ENCODE data around the gene DLG2.

DLG2 gene

DNA sequence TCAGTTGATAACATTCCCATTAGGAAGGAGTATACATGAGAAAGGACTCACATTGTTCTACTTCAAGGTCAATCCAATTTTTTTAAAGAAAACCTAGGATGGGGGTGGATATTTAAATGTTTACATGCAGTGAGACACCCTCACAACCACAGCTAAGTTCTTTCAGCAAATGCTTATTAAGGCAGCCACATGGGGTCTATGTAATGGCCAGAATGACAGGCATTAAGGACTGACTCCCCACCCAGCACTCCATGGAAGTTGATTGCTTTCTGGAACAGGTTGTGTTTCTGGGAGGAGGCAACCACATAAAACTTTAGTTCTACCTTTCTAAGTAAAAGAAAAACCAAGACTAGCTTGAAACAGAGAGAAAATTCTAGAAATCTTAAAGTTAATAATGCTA, 1678.9 kb downstream of the DLG2 start:
- no peak overlapping the region for H3K27ac ChIP-seq (ENCODE audit: low read depth, low read length)
- no peak overlapping the region for H3K4me3 ChIP-seq (ENCODE audit: low read depth in 1 of 2, low read length in 2 of 2)
- no peaks in the 10 kb centered on the region for H3K9me3 ChIP-seq (ENCODE audit: low read length)
- no peaks in the 10 kb centered on the region for H3K27me3 ChIP-seq (ENCODE audit: control insufficient read depth in 1 of 2, insufficient read depth in 2 of 2, low read length in 2 of 2)
- H3K9ac ChIP-seq (ENCODE audit: low read length), result no peak overlapping the region
- no peaks in the 10 kb centered on the region for H3K36me3 ChIP-seq (ENCODE audit: insufficient read depth, low read length)
- no peaks in the 10 kb centered on the region for H3K4me1 ChIP-seq (ENCODE audit: insufficient read depth, low read length)

DNA sequence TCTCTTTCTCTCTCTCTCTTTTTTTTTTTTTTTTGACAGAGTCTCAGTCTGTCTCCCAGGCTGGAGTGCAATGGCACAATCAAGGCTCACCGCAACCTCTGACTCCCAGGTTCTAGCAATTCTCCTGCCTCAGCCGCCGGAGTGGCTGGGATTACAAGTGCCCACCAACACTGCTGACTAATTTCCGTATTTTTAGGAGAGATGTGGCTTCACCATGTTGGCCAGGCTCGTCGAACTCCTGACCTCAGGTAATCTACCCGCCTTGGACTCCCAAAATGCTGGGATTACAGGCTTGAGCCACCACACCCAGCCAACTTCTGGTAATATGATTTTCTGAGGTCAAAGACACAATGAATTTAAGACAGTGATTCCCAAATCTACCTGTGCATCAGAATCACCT, 1681.2 kb downstream of the DLG2 start:
- Histone ChIP-seq H3K27ac (ENCODE audit: low read depth, low read length) (no peak overlapping the region), H3K9me3 (ENCODE audit: low read length) (no peaks in the 10 kb centered on the region), H3K4me1 (ENCODE audit: insufficient read depth, low read length) (no peaks in the 10 kb centered on the region), H3K36me3 (ENCODE audit: insufficient read depth, low read length) (no peaks in the 10 kb centered on the region), H3K9ac (ENCODE audit: low read length) (no peak overlapping the region), H3K4me3 (ENCODE audit: low read depth in 1 of 2, low read length in 2 of 2) (no peak overlapping the region), H3K27me3 (ENCODE audit: control insufficient read depth in 1 of 2, insufficient read depth in 2 of 2, low read length in 2 of 2) (no peaks in the 10 kb centered on the region)

DNA sequence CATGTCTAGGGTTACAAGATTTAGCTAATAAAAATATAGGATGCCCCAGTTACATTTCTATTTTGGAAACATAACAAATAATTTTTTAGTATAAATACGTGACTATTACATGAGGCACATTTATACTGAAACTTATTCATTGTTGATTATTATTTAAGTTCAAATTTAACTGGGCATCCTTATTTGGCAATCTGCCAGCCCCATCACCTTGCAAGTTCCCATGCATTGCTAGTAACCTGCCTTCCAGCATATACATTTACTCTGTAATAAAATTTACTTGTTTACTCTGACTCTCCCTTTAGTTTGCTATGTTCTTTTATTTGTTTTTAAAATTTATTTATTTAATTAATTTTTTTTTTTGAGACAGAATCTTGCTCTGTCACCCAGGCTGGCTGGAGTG, 1686.1 kb downstream of the DLG2 start:
- Histone ChIP-seq H3K4me3 (ENCODE audit: low read depth in 1 of 2, low read length in 2 of 2) (no peak overlapping the region), H3K9me3 (ENCODE audit: low read length) (no peaks in the 10 kb centered on the region), H3K27me3 (ENCODE audit: control insufficient read depth in 1 of 2, insufficient read depth in 2 of 2, low read length in 2 of 2) (no peaks in the 10 kb centered on the region), H3K4me1 (ENCODE audit: insufficient read depth, low read length) (no peaks in the 10 kb centered on the region), H3K27ac (ENCODE audit: low read depth, low read length) (no peak overlapping the region), H3K36me3 (ENCODE audit: insufficient read depth, low read length) (no peaks in the 10 kb centered on the region), H3K9ac (ENCODE audit: low read length) (no peak overlapping the region)

DNA sequence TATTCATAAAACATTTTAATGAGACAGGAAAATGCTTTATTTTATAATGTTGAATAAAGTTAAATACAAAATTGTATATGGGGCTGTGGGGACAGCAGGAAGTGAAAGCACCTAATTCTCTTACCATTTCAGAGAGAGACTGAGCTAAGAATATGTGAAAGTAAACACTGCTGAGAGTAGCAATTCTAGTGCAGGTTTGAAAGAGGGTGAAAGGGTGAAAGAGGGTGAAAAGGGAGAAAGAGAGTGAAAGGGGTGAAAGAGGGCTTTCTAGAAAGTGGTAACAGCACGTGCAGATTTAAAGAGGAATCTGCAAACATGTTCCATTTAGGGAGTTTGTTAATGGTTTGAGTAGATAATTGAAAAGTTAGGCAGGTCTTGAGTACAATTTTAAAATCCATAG, 1689.0 kb downstream of the DLG2 start:
- Histone ChIP-seq H3K9me3 (ENCODE audit: low read length) (no peaks in the 10 kb centered on the region), H3K9ac (ENCODE audit: low read length) (no peak overlapping the region), H3K4me3 (ENCODE audit: low read depth in 1 of 2, low read length in 2 of 2) (no peak overlapping the region), H3K27ac (ENCODE audit: low read depth, low read length) (no peak overlapping the region), H3K4me1 (ENCODE audit: insufficient read depth, low read length) (no peaks in the 10 kb centered on the region), H3K27me3 (ENCODE audit: control insufficient read depth in 1 of 2, insufficient read depth in 2 of 2, low read length in 2 of 2) (no peaks in the 10 kb centered on the region), H3K36me3 (ENCODE audit: insufficient read depth, low read length) (no peaks in the 10 kb centered on the region)

DNA sequence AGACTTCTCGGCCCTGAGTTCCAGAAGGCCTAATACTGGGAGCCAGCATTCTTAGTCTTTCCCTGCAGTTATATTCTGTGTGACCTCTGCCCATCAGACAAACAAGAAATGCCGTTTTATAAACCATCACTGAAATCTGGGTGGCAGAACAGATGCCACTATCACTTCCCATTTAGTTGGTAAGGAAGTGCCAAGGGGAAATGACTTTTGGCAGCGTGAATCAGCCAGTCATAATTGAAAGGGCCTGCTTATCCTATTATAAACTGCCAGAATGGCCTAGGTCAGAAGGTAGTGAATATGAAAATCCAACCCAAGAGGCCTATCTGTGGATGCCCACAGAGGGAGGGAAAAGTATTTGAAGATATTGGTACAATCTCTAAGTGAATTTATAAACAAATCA, 1694.1 kb downstream of the DLG2 start:
- no peak overlapping the region for H3K9ac ChIP-seq (ENCODE audit: low read length)
- H3K36me3 ChIP-seq (ENCODE audit: insufficient read depth, low read length), result no peaks in the 10 kb centered on the region
- no peaks in the 10 kb centered on the region for H3K4me1 ChIP-seq (ENCODE audit: insufficient read depth, low read length)
- H3K4me3 ChIP-seq (ENCODE audit: low read depth in 1 of 2, low read length in 2 of 2), result no peak overlapping the region
- no peaks in the 10 kb centered on the region for H3K9me3 ChIP-seq (ENCODE audit: low read length)
- H3K27me3 ChIP-seq (ENCODE audit: control insufficient read depth in 1 of 2, insufficient read depth in 2 of 2, low read length in 2 of 2), result no peaks in the 10 kb centered on the region
- no peak overlapping the region for H3K27ac ChIP-seq (ENCODE audit: low read depth, low read length)

DNA sequence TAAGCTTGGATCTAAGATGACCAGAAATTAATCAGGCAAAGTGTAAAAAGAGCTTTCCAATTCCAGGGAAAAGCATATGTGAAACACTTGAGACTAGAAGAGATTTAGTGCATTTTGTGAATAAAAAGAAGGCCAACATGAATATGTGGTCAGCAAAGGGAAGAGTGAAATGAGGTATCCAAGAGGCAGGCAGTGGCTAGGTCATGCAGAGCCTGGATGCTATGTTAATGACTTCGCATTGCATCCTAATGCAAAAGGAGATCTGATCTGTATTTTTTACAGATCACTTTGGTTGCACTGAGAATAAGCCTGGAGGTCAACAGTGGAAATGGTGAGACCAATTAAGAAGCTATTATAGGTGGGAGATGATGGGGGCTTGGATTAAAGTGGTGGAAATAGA, 1699.7 kb downstream of the DLG2 start:
- no peaks in the 10 kb centered on the region for H3K9me3 ChIP-seq (ENCODE audit: low read length)
- no peak overlapping the region for H3K9ac ChIP-seq (ENCODE audit: low read length)
- H3K4me3 ChIP-seq (ENCODE audit: low read depth in 1 of 2, low read length in 2 of 2), result no peak overlapping the region
- no peaks in the 10 kb centered on the region for H3K4me1 ChIP-seq (ENCODE audit: insufficient read depth, low read length)
- H3K27ac ChIP-seq (ENCODE audit: low read depth, low read length), result no peak overlapping the region
- H3K27me3 ChIP-seq (ENCODE audit: control insufficient read depth in 1 of 2, insufficient read depth in 2 of 2, low read length in 2 of 2), result no peaks in the 10 kb centered on the region
- H3K36me3 ChIP-seq (ENCODE audit: insufficient read depth, low read length), result no peaks in the 10 kb centered on the region

DNA sequence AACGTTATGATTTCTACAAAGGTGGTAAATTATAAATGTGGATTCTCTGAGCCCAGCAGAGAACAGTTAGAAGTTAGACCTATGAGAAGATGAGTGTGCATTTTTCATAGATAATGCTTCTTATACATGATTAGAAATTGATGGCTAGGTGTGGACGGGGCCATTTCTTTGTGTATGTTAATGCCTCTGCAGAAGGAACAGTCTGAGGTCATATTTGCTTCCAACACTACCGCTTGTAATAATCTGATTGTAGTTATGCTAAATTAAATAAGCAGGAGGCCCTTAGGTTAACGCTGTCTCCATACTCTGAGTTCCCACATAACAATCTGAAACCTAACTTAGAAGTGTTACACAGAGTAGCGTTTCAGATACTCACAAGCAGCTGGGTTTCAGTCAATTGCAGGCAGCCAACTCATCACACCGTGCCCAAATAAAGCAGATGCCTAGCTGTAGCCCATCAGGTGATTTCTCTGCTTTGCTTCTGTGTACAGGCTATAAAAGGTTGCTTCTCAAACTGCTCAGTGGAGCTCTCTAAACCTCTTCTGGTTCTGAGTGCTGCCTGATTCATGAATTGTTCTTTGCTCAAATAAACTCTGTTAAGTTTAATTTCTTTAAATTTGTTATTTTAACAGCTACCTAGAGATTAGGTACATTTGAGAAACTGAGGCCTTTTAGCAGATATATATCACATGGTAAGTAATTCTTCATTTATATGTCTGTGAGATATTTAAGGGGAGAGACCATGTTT, 1702.2 kb downstream of the DLG2 start:
- Histone ChIP-seq H3K4me3 (ENCODE audit: low read depth in 1 of 2, low read length in 2 of 2) (no peak overlapping the region), H3K27ac (ENCODE audit: low read depth, low read length) (no peak overlapping the region), H3K9me3 (ENCODE audit: low read length) (no peaks in the 10 kb centered on the region), H3K4me1 (ENCODE audit: insufficient read depth, low read length) (no peaks in the 10 kb centered on the region), H3K36me3 (ENCODE audit: insufficient read depth, low read length) (no peaks in the 10 kb centered on the region), H3K9ac (ENCODE audit: low read length) (no peak overlapping the region), H3K27me3 (ENCODE audit: control insufficient read depth in 1 of 2, insufficient read depth in 2 of 2, low read length in 2 of 2) (no peaks in the 10 kb centered on the region)

DNA sequence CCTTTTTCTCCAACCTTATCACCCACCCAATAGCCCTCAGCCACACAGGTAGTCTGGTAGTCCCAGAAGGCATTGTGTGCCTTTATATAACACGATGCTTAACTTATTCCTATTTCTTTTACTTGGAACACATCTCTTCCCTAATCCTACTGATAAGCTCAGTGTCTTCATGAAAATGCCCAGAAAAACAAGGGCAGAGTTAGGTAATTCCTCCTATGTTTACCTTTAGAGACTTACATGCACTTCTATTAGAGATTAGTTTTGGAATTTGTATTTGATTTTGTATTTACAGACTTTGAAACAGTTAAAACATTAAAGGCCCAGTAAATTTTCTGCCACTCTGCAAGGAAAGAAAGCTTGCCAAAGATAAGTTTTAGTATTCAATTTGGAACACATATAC, 1703.2 kb downstream of the DLG2 start:
- Histone ChIP-seq H3K27ac (ENCODE audit: low read depth, low read length) (no peak overlapping the region), H3K9me3 (ENCODE audit: low read length) (no peaks in the 10 kb centered on the region), H3K36me3 (ENCODE audit: insufficient read depth, low read length) (no peaks in the 10 kb centered on the region)

DNA sequence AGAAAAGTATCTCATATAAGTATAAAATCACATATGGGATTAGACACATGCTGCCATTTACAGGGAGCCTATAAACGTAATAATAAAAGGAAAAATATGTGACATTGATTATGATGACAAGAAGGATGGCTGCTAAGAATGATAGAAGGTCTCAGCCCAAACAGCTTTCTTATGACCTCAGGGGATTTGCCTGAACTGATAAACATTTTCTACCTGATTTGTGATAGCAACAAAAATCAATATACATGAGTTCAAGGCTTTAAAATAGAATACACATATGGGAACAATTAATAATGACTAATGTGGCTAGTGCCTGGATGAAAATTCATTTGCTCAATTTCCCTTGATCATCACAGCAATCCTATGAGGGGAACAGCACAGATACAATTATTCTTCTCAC, 1704.2 kb downstream of the DLG2 start:
- Histone ChIP-seq H3K36me3 (ENCODE audit: insufficient read depth, low read length) (no peaks in the 10 kb centered on the region), H3K27ac (ENCODE audit: low read depth, low read length) (no peak overlapping the region), H3K9me3 (ENCODE audit: low read length) (no peaks in the 10 kb centered on the region), H3K4me1 (ENCODE audit: insufficient read depth, low read length) (no peaks in the 10 kb centered on the region), H3K9ac (ENCODE audit: low read length) (no peak overlapping the region), H3K27me3 (ENCODE audit: control insufficient read depth in 1 of 2, insufficient read depth in 2 of 2, low read length in 2 of 2) (no peaks in the 10 kb centered on the region), H3K4me3 (ENCODE audit: low read depth in 1 of 2, low read length in 2 of 2) (no peak overlapping the region)

More for the DNA sequence above, 1703.2 kb downstream of the DLG2 start:
- Histone ChIP-seq H3K4me3 (ENCODE audit: low read depth in 1 of 2, low read length in 2 of 2) (no peak overlapping the region), H3K27me3 (ENCODE audit: control insufficient read depth in 1 of 2, insufficient read depth in 2 of 2, low read length in 2 of 2) (no peaks in the 10 kb centered on the region), H3K4me1 (ENCODE audit: insufficient read depth, low read length) (no peaks in the 10 kb centered on the region), H3K9ac (ENCODE audit: low read length) (no peak overlapping the region)

DNA sequence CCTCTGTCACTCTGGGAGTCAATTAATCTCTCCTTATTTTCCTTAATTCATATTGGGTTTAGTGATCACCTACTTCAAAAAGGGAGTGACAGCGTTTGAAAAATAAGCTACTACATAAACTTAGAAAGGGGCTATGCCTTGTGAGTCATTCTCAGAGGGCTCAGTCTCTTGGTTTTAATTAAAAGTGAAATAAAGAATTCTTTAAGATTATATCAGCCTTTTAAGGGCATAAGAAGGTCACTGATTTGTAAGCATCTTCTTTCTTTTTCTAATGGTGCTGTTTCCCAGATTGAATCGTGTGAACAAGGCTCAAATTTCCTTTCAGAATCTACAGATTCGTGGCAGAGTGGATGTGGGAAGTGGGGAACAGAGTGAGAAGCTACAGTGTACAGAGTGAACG, 1704.8 kb downstream of the DLG2 start:
- Histone ChIP-seq H3K36me3 (ENCODE audit: insufficient read depth, low read length) (no peaks in the 10 kb centered on the region), H3K9me3 (ENCODE audit: low read length) (no peaks in the 10 kb centered on the region), H3K4me1 (ENCODE audit: insufficient read depth, low read length) (no peaks in the 10 kb centered on the region), H3K9ac (ENCODE audit: low read length) (no peak overlapping the region), H3K27ac (ENCODE audit: low read depth, low read length) (no peak overlapping the region), H3K27me3 (ENCODE audit: control insufficient read depth in 1 of 2, insufficient read depth in 2 of 2, low read length in 2 of 2) (no peaks in the 10 kb centered on the region), H3K4me3 (ENCODE audit: low read depth in 1 of 2, low read length in 2 of 2) (no peak overlapping the region)

DNA sequence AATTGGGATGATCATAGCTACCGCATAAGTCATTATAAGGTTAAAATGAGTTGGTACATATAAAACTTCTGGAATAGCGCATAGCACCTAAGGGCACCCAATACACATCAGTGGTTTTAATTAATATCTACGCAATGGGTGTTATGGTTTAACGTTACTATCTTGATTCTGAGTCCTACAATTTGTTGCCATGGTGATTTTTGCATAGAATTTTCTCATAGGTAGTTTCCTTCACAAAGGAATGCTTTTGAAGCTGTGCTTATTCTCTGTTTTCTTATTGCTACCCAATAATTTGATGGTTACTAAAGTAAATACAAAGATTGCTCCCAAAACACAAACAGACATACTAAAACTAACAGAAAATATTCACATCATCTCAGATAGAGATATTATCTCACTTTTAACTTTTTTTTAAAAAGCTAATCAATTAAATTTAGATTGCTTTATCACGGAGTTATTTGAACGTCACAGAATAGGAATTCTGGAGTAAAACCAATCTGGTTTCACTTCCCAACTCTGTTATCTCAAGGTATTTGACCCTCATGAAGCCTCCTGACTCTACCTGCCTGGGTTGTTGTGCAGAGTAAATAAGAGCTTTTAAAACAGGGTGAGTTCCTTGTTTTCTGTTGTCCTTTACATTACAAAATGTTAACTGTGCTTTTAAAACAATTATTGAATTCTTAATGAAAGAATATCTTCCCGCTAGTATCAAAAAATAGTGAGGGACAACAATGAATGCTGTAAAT, 1705.5 kb downstream of the DLG2 start:
- no peak overlapping the region for H3K27ac ChIP-seq (ENCODE audit: low read depth, low read length)
- H3K4me3 ChIP-seq (ENCODE audit: low read depth in 1 of 2, low read length in 2 of 2), result no peak overlapping the region

DNA sequence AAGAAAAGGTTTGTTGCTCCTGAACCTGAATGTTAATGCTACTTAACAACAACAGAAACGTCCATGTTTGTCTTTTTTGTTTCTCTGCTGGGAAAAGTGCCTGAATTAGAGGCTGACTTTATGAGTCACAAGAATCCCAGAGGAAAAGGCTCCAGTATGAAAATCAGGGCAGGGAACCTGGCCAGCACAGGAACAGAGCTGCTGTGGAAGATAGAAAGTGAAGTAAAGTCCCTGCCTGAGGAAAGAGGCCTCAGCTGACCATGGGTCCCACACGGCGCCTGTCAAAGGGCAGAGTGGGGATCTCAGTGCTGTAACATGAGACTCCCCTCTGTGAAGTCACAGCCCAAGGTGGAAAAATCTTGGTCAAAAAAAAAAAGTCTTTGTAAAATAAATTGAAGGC, 1708.7 kb downstream of the DLG2 start:
- Histone ChIP-seq H3K27ac (ENCODE audit: low read depth, low read length) (no peak overlapping the region), H3K4me3 (ENCODE audit: low read depth in 1 of 2, low read length in 2 of 2) (no peak overlapping the region), H3K9ac (ENCODE audit: low read length) (no peak overlapping the region), H3K27me3 (ENCODE audit: control insufficient read depth in 1 of 2, insufficient read depth in 2 of 2, low read length in 2 of 2) (no peaks in the 10 kb centered on the region), H3K9me3 (ENCODE audit: low read length) (no peaks in the 10 kb centered on the region), H3K36me3 (ENCODE audit: insufficient read depth, low read length) (no peaks in the 10 kb centered on the region), H3K4me1 (ENCODE audit: insufficient read depth, low read length) (no peaks in the 10 kb centered on the region)

More for the DNA sequence above, 1705.5 kb downstream of the DLG2 start:
- no peaks in the 10 kb centered on the region for H3K27me3 ChIP-seq (ENCODE audit: control insufficient read depth in 1 of 2, insufficient read depth in 2 of 2, low read length in 2 of 2)
- H3K4me1 ChIP-seq (ENCODE audit: insufficient read depth, low read length), result no peaks in the 10 kb centered on the region
- H3K9ac ChIP-seq (ENCODE audit: low read length), result no peak overlapping the region
- H3K36me3 ChIP-seq (ENCODE audit: insufficient read depth, low read length), result no peaks in the 10 kb centered on the region
- no peaks in the 10 kb centered on the region for H3K9me3 ChIP-seq (ENCODE audit: low read length)
